Measurements from ENCODE around the gene METTL26. TPM values are rescaled to one million over a fixed set of nuclear protein-coding genes. Genes with fewer than 3 reads are reported as not detected.

Gene METTL26
- total and polyA plus RNA-seq, 11 donors: 39.6 to 187 (median 58.5) TPM

- Histone ChIP-seq H3K36me3 (peaks cover 0 to 55% (median 10%) of the 10 kb centered on the region in 9 donors), H3K27ac (peak overlapping the region in 3 of 12 donors; percentile 6 to 54 (median 19)), H3K27me3 (no peaks in the 10 kb centered on the region), H3K9me3 (no peaks in the 10 kb centered on the region), H3K4me3 (no peak overlapping the region), H3K4me1 (peaks cover 0 to 25% (median 21%) of the 10 kb centered on the region in 12 donors)
- TF ChIP-seq CTCF (IDR thresholded peaks at IDR 0.05) (no peak), POLR2A (IDR thresholded peaks at IDR 0.05) (no peak)
- 65 to 89% (median 70%) methylated on average over 10 to 29 of the region's 29 CpGs for WGBS, 4 donors
- ATAC-seq: peak in 3 of 4 donors; percentile 4 to 28 (median 5)
- intact Hi-C loops (cut with DNase I): loop anchor here in 3 of 10 donors (5.0 kb wide), 2 partner anchors 37 to 52 kb away; partner anchors contain the start of gene RAB40C (in 2 of the 3)
- DNase-seq: peak in 2 of 5 donors; percentile 23
These were observed 6.8 kb downstream of the METTL26 start for GRCh38 chr16:629185-629832.

- peaks cover 0 to 47% (median 10%) of the 10 kb centered on the region in 9 donors for H3K36me3 ChIP-seq
- intact Hi-C loops (cut with DNase I): loop anchor here in 3 of 10 donors (5.0 kb wide), 2 partner anchors 36 to 51 kb away; partner anchors contain the start of gene RAB40C (in 2 of the 3)
- no peaks in the 10 kb centered on the region for H3K27me3 ChIP-seq
- TF ChIP-seq CTCF (IDR thresholded peaks at IDR 0.05): no peak
- TF ChIP-seq POLR2A (IDR thresholded peaks at IDR 0.05): no peak
- H3K4me1 ChIP-seq: peaks cover 0 to 25% (median 21%) of the 10 kb centered on the region in 12 donors
- H3K27ac ChIP-seq: no peak overlapping the region
- DNase-seq (peak in 1 of 5 donors; percentile 29), ATAC-seq (no peak)
- H3K4me3 ChIP-seq: no peak overlapping the region
- H3K9me3 ChIP-seq: no peaks in the 10 kb centered on the region
- WGBS, 4 donors: 93 to 97% (median 95%) methylated on average over 24 to 33 of the region's 33 CpGs
These were observed 7.6 kb downstream of the METTL26 start for GRCh38 chr16:628321-629061.

- H3K27me3 ChIP-seq: no peaks in the 10 kb centered on the region
- 86 to 92% (median 89%) methylated on average over 30 to 50 of the region's 50 CpGs for WGBS, 4 donors
- TF ChIP-seq CTCF (IDR thresholded peaks at IDR 0.05) (no peak), POLR2A (IDR thresholded peaks at IDR 0.05) (no peak)
- DNase-seq: peak in 1 of 5 donors; percentile 45
- no peak for ATAC-seq
- H3K36me3 ChIP-seq: peaks cover 0 to 39% (median 10%) of the 10 kb centered on the region in 9 donors
- H3K9me3 ChIP-seq: no peaks in the 10 kb centered on the region
- intact Hi-C loops (cut with DNase I): loop anchor here in 3 of 10 donors (5.0 kb wide), 2 partner anchors 35 to 50 kb away; partner anchors contain the start of gene RAB40C (in 2 of the 3)
- no peak overlapping the region for H3K4me3 ChIP-seq
- peaks cover 0 to 25% (median 21%) of the 10 kb centered on the region in 12 donors for H3K4me1 ChIP-seq
- H3K27ac ChIP-seq: peak overlapping the region in 1 of 12 donors; percentile 57
These were observed 8.5 kb downstream of the METTL26 start for GRCh38 chr16:627454-628239.

Data from heart left ventricle (tissue), 16 donors.